Mesodermal cell (in vitro differentiated cells): ENCODE data around the gene GRB2.

Source experiments
- H3K27ac ChIP-seq: 2 replicates; pipeline ENCODE4 v1.7.0; 2013; ENCODE audit warnings: mild to moderate bottlenecking, low read depth, low read length, moderate library complexity; ENCODE audit not compliant: severe bottlenecking
- H3K36me3 ChIP-seq: 2 replicates; pipeline ENCODE4 v1.7.1; 2013; ENCODE audit warnings: mild to moderate bottlenecking, low read length, moderate library complexity; ENCODE audit not compliant: control insufficient read depth, insufficient read depth
- H3K4me1 ChIP-seq: one replicate; pipeline ENCODE4 v1.7.1; 2013; ENCODE audit warnings: mild to moderate bottlenecking, low read length; ENCODE audit not compliant: insufficient read depth, control insufficient read depth, poor library complexity, severe bottlenecking
- H3K4me3 ChIP-seq: 2 replicates; pipeline ENCODE4 v1.7.0; 2013; ENCODE audit warnings: low read length, control low read depth, mild to moderate bottlenecking; ENCODE audit not compliant: insufficient read depth, poor library complexity, severe bottlenecking; ENCODE audit errors: extremely low read depth
- H3K9me3 ChIP-seq: 2 replicates; pipeline ENCODE4 v1.7.1; 2013; ENCODE audit warnings: mild to moderate bottlenecking, low read length, moderate library complexity; ENCODE audit not compliant: control insufficient read depth
- WGBS, 2 experiments: methylation state at CpG; one replicate each; pipeline ENCODE4 v1.1.5; 2013; ENCODE audit warnings: missing lambda C conversion rate in 2 of 2; ENCODE audit not compliant: insufficient coverage in 2 of 2; 5-methylcytosine and 5-hydroxymethylcytosine counted together

GRB2 gene

DNA sequence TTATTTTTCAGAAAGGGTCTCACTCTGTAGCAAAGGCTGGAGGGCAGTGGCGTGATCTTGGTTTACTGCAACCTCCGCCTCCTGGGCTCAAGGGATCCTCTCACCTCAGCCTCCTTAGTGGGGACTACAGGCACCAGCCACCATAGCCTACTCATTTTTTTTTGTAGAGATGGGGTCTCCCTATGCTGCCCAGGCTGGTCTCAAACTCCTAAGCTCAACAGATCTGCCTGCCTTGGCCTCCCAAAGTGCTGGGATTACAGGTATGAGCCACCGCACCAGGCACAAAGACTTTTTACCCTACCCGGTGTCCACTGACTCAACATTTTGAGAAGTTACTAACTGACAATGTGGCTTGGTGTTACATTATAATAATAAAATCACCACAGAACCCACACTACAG lies 7.2 kb downstream of the GRB2 start:
- no peak overlapping the region for H3K4me3 ChIP-seq
- no peaks in the 10 kb centered on the region for H3K9me3 ChIP-seq
- H3K27ac ChIP-seq = no peak overlapping the region
- peaks cover 8% of the 10 kb centered on the region for H3K4me1 ChIP-seq
- peaks cover 3% of the 10 kb centered on the region for H3K36me3 ChIP-seq
- 100% methylated on average over 2 of the region's 4 CpGs for WGBS, 2 experiments

DNA sequence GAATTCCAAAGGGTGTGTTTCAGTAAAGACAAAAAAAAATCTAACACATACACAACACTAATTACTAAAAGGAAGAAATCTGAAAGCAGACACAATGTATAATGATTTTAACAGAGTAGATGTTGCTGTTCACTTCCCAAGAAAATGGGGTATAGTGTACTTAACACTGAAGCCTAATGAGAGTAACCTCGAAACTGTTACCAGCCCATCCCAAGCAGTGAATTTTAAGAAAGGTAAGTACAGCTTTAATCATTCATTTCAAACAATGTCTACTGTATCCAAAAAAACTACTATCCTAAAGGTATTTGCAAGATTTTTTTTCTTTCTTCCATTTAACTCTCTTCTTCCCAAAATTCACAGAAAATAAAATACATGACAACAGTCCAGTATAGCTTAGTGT lies 8.3 kb downstream of the GRB2 start:
- no peaks in the 10 kb centered on the region for H3K9me3 ChIP-seq
- H3K4me1 ChIP-seq = peaks cover 8% of the 10 kb centered on the region
- no peak overlapping the region for H3K4me3 ChIP-seq
- no CpG with 5 or more reads among the region's 1 CpG for WGBS, 2 experiments
- H3K36me3 ChIP-seq = peaks cover 9% of the 10 kb centered on the region
- no peak overlapping the region for H3K27ac ChIP-seq

DNA sequence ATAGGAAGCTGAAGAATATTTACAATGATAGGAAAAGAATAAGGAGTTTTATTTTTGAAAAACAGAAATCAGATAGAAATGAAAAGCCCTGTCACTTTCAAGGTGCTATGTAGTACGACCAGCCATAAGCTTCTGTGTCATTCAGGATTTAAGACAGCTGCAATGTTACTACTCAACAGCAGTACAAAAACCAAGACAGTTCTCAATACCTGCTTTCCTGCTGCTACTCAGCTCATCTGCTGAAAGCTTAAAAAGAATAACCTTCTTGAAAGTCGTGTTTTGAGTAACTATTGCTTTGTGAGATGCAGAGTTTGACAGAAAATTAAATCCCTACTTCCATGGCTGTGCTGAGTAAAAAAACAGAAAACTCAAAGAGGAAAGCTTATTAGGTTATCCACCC lies 8.7 kb downstream of the GRB2 start:
- Histone ChIP-seq H3K36me3 (peaks cover 14% of the 10 kb centered on the region), H3K4me3 (no peak overlapping the region), H3K4me1 (peaks cover 8% of the 10 kb centered on the region), H3K9me3 (no peaks in the 10 kb centered on the region), H3K27ac (no peak overlapping the region)
- 80 to 94% methylated on average over 1 to 2 of the region's 2 CpGs for WGBS, 2 experiments

DNA sequence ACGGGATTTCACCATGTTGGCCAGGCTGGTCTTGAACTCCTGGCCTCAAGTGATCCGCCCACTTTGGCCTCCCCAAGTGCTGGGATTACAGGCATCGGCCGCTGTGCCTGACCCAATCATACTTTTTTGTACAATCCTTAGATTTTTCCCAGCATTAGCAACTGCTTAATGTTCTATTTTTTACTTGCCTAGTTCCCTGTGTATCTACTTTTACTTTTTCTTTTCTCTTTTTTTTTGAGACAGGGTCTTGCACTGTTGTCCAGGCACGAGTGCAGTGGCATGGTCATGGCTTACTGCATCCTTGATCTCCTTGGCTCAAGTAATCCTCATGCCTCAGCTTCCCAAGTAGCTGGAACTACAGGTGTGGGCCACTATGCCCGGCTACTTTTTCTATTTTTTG lies 9.5 kb downstream of the GRB2 start:
- Histone ChIP-seq H3K27ac (no peak overlapping the region), H3K9me3 (no peaks in the 10 kb centered on the region), H3K36me3 (peaks cover 17% of the 10 kb centered on the region), H3K4me3 (no peak overlapping the region), H3K4me1 (peaks cover 8% of the 10 kb centered on the region)
- 96 to 98% methylated on average over 6 of the region's 6 CpGs for WGBS, 2 experiments

DNA sequence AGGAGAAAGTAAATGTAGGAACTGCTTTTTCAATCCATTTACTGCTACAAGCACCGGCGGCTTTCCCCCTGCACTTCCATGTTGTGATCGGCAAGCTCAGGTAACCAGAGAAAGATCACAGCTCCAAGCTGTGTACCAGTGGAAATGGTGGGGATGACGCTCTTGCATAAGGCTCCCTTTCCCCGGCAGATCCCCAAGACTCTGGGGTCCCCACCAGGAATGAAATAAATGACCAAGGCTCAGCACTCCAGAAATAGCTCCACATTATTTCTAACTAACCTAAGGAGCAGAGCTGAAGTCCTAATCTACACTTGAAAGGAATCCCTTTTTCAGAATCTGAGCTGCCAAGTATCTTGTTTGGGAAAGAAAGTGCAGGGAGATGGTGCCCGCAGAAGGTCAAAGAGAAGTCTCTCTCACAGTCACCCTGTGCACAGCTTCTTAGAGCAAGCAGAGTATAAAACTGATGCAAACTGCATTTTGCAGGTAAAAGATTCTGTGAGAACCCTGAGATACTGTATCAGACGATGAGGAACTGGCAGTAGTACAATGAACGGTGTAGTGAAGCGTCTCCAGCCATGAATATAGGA lies 11.1 kb downstream of the GRB2 start:
- WGBS, 2 experiments = 0 to 9% methylated on average over 4 to 6 of the region's 9 CpGs
- peak overlapping the region; percentile 63 for H3K4me3 ChIP-seq

GRCh38 chr17:75393523-75394331 lies 11.8 kb downstream of the GRB2 start:
- WGBS, 2 experiments = 0 to 1% methylated on average over 20 of the region's 28 CpGs
- H3K4me3 ChIP-seq = peak overlapping the region; percentile 63

More for the DNA sequence above, 11.1 kb downstream of the GRB2 start:
- Histone ChIP-seq H3K36me3 (peaks cover 28% of the 10 kb centered on the region), H3K4me1 (peaks cover 11% of the 10 kb centered on the region), H3K9me3 (no peaks in the 10 kb centered on the region), H3K27ac (peak overlapping the region; percentile 81)

DNA sequence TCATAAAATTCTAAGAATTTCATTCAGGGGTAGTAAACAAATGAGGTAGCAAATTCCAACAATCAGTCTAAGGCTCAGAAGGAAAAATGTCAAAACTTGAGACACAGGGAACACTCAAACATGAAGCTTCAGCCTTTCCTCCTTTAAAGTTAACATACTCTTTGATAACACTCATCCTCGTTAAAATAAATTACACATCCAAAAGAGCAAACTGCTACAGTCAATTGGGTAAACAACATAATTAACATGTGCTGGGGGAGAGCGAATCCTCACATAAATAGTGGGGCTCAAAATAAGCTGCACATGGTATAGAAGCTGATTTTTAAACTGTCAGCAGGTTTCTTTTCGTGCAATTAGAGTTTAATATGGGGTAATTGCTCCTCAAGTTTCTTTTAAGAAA lies 12.9 kb downstream of the GRB2 start:
- Histone ChIP-seq H3K4me1 (peaks cover 11% of the 10 kb centered on the region), H3K36me3 (peaks cover 44% of the 10 kb centered on the region), H3K4me3 (peak overlapping the region; percentile 63), H3K27ac (no peak overlapping the region), H3K9me3 (no peaks in the 10 kb centered on the region)
- WGBS, 2 experiments = 60 to 69% methylated on average over 2 of the region's 3 CpGs

More at GRCh38 chr17:75393523-75394331, 11.8 kb downstream of the GRB2 start:
- Histone ChIP-seq H3K36me3 (peaks cover 35% of the 10 kb centered on the region), H3K4me1 (peaks cover 11% of the 10 kb centered on the region), H3K27ac (peak overlapping the region; percentile 81), H3K9me3 (no peaks in the 10 kb centered on the region)

- Histone ChIP-seq H3K36me3 (peaks cover 55% of the 10 kb centered on the region), H3K9me3 (no peaks in the 10 kb centered on the region), H3K27ac (no peak overlapping the region), H3K4me1 (peaks cover 11% of the 10 kb centered on the region), H3K4me3 (no peak overlapping the region)
- 100% methylated on average over 2 to 3 of the region's 3 CpGs for WGBS, 2 experiments
Measured at GRCh38 chr17:75390982-75391381, 14.5 kb downstream of the GRB2 start.

DNA sequence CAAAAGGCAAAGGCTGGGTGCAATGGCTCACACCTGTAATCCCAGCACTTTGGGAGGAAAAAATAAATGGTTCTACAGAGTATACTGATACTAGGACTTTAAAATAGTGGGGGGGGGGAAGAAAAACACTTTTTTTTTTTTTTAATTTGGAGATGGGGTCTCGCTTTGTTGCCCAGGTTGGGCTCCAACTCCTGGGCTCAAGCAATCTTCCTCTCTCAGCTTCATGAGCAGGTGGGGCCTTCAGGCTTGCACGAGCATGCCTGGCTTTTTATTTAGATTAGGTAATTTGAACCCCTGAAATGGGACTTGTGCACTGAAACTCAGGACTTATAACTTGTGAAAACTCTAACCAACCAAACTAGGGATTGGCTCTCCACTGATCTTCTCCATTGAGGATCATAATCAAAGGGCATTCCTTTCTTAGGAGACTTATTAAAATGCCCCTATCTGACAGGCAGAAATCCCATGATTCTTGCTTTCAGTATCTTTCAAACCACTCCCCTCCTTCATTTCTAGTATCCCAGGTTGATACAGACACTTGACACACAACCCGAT lies 16.9 kb downstream of the GRB2 start:
- WGBS, 2 experiments = 100% methylated on average over 1 of the region's 3 CpGs; no CpG with 5 or more reads in 1 of the 2 experiments
- peaks cover 3% of the 10 kb centered on the region for H3K4me1 ChIP-seq
- no peaks in the 10 kb centered on the region for H3K9me3 ChIP-seq
- H3K4me3 ChIP-seq = no peak overlapping the region
- H3K27ac ChIP-seq = no peak overlapping the region
- H3K36me3 ChIP-seq = peaks cover 58% of the 10 kb centered on the region

GRCh38 chr17:75387771-75388170 lies 17.7 kb downstream of the GRB2 start:
- H3K4me3 ChIP-seq = no peak overlapping the region
- peaks cover 57% of the 10 kb centered on the region for H3K36me3 ChIP-seq
- H3K27ac ChIP-seq = no peak overlapping the region
- H3K9me3 ChIP-seq = no peaks in the 10 kb centered on the region
- 100% methylated on average over 1 of the region's 3 CpGs; no CpG with 5 or more reads in 1 of the 2 experiments for WGBS, 2 experiments
- H3K4me1 ChIP-seq = peaks cover 9% of the 10 kb centered on the region

GRCh38 chr17:75386430-75386829 lies 19.0 kb downstream of the GRB2 start:
- no peaks in the 10 kb centered on the region for H3K9me3 ChIP-seq
- peaks cover 9% of the 10 kb centered on the region for H3K4me1 ChIP-seq
- H3K4me3 ChIP-seq = no peak overlapping the region
- no peak overlapping the region for H3K27ac ChIP-seq
- peaks cover 44% of the 10 kb centered on the region for H3K36me3 ChIP-seq
